Heart left ventricle (tissue), 16 donors: Measurements from ENCODE around the gene ETV7. TPM values are rescaled to one million over a fixed set of nuclear protein-coding genes. Genes with fewer than 3 reads are reported as not detected.

Source experiments
- ATAC-seq, 4 donors: fragments of 200-7000 bp; cut with Tn5 transposase; one replicate each; pipeline ENCODE4 v1.9.1; 2020 to 2022; ENCODE audit warnings: moderate library complexity in 4 of 4, mild to moderate bottlenecking in 3 of 4, moderate number of reproducible peaks in 1 of 4
- DNase-seq, 5 donors: peaks; one replicate each; pipeline ENCODE4 v3.0.0-alpha.2; 2020
- H3K27ac ChIP-seq, 12 donors: fragments of 200-600 bp; sonication (generic) in 4 of 12; one replicate each; pipeline versions ENCODE4 v1.5.0 to v1.8.0; 2016 to 2022; ENCODE audit warnings: mild to moderate bottlenecking in 2 of 12
- H3K27me3 ChIP-seq, 9 donors: fragments of 200-600 bp; sonication (generic) in 2 of 9; one replicate each; pipeline versions ENCODE4 v1.5.1 to v1.8.0; 2016 to 2022; ENCODE audit warnings: mild to moderate bottlenecking in 3 of 9
- H3K36me3 ChIP-seq, 9 donors: fragments of 200-600 bp; sonication (generic) in 2 of 9; one replicate each; pipeline versions ENCODE4 v1.5.0 to v1.8.0; 2018 to 2022; ENCODE audit warnings: mild to moderate bottlenecking in 2 of 9
- H3K4me1 ChIP-seq, 12 donors: fragments of 200-600 bp; sonication (generic) in 4 of 12; one replicate each; pipeline versions ENCODE4 v1.5.0 to v1.8.0; 2016 to 2022; ENCODE audit warnings: mild to moderate bottlenecking in 3 of 12
- H3K4me3 ChIP-seq, 12 donors: fragments of 200-600 bp; sonication (generic) in 4 of 12; one replicate each; pipeline versions ENCODE4 v1.5.0 to v1.8.0; 2017 to 2022; ENCODE audit warnings: mild to moderate bottlenecking in 9 of 12, moderate library complexity in 4 of 12
- H3K9me3 ChIP-seq, 12 donors: fragments of 200-600 bp; sonication (generic) in 4 of 12; one replicate each; pipeline versions ENCODE4 v1.5.0 to v1.8.0; 2016 to 2022; ENCODE audit warnings: mild to moderate bottlenecking in 1 of 12
- CTCF ChIP-seq, 12 donors: fragments of 200-600 bp; sonication (generic) in 4 of 12; IDR thresholded peaks; one replicate each; pipeline versions ENCODE4 v1.5.0 to v1.8.0; 2018 to 2022; ENCODE audit warnings: antibody characterized with exemption in 12 of 12, mild to moderate bottlenecking in 5 of 12
- POLR2A ChIP-seq, 2 donors: fragments of 450-650 bp; IDR thresholded peaks; one replicate each; pipeline ENCODE4 v1.6.1; 2017; ENCODE audit warnings: antibody characterized with exemption in 2 of 2, mild to moderate bottlenecking in 2 of 2, moderate library complexity in 2 of 2
- WGBS, 4 donors: extraction: QIAGEN DNeasy Blood & Tissue Kit in 2 of 4; methylation state at CpG; one replicate each; pipeline versions ENCODE4 v1.1.5 to v1.1.7; 2013 to 2018; 5-methylcytosine and 5-hydroxymethylcytosine counted together
- intact Hi-C, 10 donors: fragments of 100-400 bp; cut with DNase I; formaldehyde crosslinking; loops; one replicate each; pipeline versions ENCODE4 v1.11.1 to v1.14.2; 2022
- polyA plus RNA-seq, 2 donors: library from polyadenylated mRNA; stranded (reverse); fragments of 200-250 nt; gene quantifications; one replicate each; pipeline ENCODE4 v1.2.3, GENCODE V29; 2013
- total RNA-seq, 9 donors: library from RNA; depleted of rRNA in 2 of 9; stranded (reverse); fragments of >200 nt in 2 of 9; fragmentation: NEBNext Ultra II Directional in 3 of 9; extraction: Animal tissue kit (Norgen Biotek cat#: 25700) in 3 of 9; gene quantifications; one replicate each; pipeline versions ENCODE4 v1.1.0 to v1.2.4, GENCODE V29; 2016 to 2023
- donor health status: ischemic (EF 13 %, LVEDD 7.1; RV severe dilation, severe dysfunction).
- donor health status: healthy with polysubstance abuse.
- donor health status: DM: no; HTN: yes; CAD: no.
- donor health status: DM: no; HTN: no; CAD: no.
- donor health status: ischemic (EF 25% LVEDD 6.9; RV normal size, moderate dysfunction).
- donor health status: ischemic (EF 25% LVEDD 5.7; RV mildly dilated, moderate dysfunction).
- donor health status: healthy.
- donor health status: DM: yes; HTN: yes; CAD: no.
- donor health status: ischemic (EF 35%, LVEDD 5.7; RV mildly dilated, moderate dysfunction).
- donor health status: nonischemic (EF 11% LVEDD 7.7; RV severe dilation, severe dysfunction).
- donor health status: DM: yes; HTN: yes; CAD: no.
- donor health status: PGD.
- donor health status: ischemic (EF 29% LVEDD 5.4; RV normal size, mild dysfunction).
- donor health status: nonischemic (EF 23%, LVEDD 6.1; RV moderate dilation, normal function).

Gene ETV7
- total and polyA plus RNA-seq, 11 donors = 0.06 to 5.1 (median 0.31) TPM; not detected in 5

GRCh38 chr6:36323062-36323461, 64.4 kb downstream of the ETV7 start:
- Histone ChIP-seq H3K4me3 (no peak overlapping the region), H3K27ac (no peak overlapping the region), H3K36me3 (no peaks in the 10 kb centered on the region), H3K27me3 (peaks cover 0 to 4% (median 0%) of the 10 kb centered on the region in 9 donors), H3K9me3 (no peaks in the 10 kb centered on the region), H3K4me1 (no peaks in the 10 kb centered on the region)
- intact Hi-C loops = no loop called here
- ATAC-seq = no peak
- TF ChIP-seq POLR2A (IDR thresholded peaks at IDR 0.05) (no peak), CTCF (IDR thresholded peaks at IDR 0.05) (no peak)
- no peak for DNase-seq
- 71 to 80% (median 76%) methylated on average over 8 of the region's 8 CpGs for WGBS, 4 donors

DNA sequence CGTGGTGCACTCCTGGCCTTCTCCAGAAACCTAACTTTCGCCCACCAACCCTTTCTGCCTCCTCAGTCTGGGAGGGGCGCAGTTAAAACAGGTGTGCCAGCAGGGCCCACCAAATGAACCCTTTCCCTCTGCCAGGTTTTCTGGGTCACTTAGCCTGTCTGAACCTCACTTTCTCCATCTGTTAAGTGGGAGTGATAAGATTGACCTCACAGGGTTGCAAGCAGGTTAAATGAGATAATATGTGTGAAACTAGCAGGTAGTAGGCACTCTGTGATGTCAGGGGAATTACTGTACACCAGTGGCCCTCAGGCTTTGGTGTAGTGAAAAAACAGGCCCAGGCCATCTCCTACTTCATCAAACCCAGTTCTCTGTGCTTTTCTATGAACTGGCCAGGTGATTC, 64.9 kb downstream of the ETV7 start:
- WGBS, 4 donors = 80 to 100% (median 88%) methylated on average over 3 of the region's 3 CpGs
- no peak overlapping the region for H3K4me3 ChIP-seq
- no peaks in the 10 kb centered on the region for H3K9me3 ChIP-seq
- H3K36me3 ChIP-seq = no peaks in the 10 kb centered on the region
- H3K27me3 ChIP-seq = peaks cover 0 to 4% (median 0%) of the 10 kb centered on the region in 9 donors
- DNase-seq (no peak), ATAC-seq (no peak)
- H3K4me1 ChIP-seq = no peaks in the 10 kb centered on the region
- intact Hi-C loops = no loop called here
- no peak overlapping the region for H3K27ac ChIP-seq
- TF ChIP-seq CTCF (IDR thresholded peaks at IDR 0.05) (no peak), POLR2A (IDR thresholded peaks at IDR 0.05) (no peak)

- 85 to 90% (median 89%) methylated on average over 8 to 11 of the region's 11 CpGs for WGBS, 4 donors
- DNase-seq = no peak
Measured at GRCh38 chr6:36320475-36320874, 67.0 kb downstream of the ETV7 start.

DNA sequence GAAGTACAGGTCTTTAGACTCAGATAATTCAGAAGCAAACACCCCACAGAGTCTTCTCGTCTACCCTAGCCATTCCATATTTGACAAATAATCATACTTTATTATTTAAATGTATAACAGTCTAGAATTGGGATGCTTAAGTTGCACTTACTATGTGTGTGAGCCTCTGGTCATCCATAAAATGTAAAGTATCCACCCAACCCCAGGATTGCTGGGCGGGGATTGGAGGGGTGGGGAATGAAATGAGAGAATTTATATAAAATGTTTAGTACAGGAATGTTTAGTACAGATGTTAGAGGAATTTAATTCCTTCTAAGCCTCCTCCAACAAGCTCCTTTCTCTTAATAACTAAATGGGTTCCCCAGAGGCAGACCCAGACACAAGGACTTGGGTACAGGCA, 67.6 kb downstream of the ETV7 start:
- WGBS, 4 donors = 84 to 93% (median 91%) methylated on average over 2 of the region's 2 CpGs
- ATAC-seq (no peak), DNase-seq (no peak)
- Histone ChIP-seq H3K4me3 (no peak overlapping the region), H3K36me3 (no peaks in the 10 kb centered on the region), H3K9me3 (no peaks in the 10 kb centered on the region), H3K27ac (no peak overlapping the region), H3K4me1 (no peaks in the 10 kb centered on the region), H3K27me3 (peaks cover 0 to 7% (median 0%) of the 10 kb centered on the region in 9 donors)
- TF ChIP-seq POLR2A (IDR thresholded peaks at IDR 0.05) (no peak), CTCF (IDR thresholded peaks at IDR 0.05) (no peak)
- intact Hi-C loops = no loop called here

More at GRCh38 chr6:36320475-36320874, 67.0 kb downstream of the ETV7 start:
- no peak for ATAC-seq
- H3K4me3 ChIP-seq = no peak overlapping the region
- H3K27me3 ChIP-seq = peaks cover 0 to 8% (median 0%) of the 10 kb centered on the region in 9 donors
- TF ChIP-seq POLR2A (IDR thresholded peaks at IDR 0.05) (no peak), CTCF (IDR thresholded peaks at IDR 0.05) (no peak)
- H3K27ac ChIP-seq = no peak overlapping the region
- H3K9me3 ChIP-seq = no peaks in the 10 kb centered on the region
- H3K36me3 ChIP-seq = no peaks in the 10 kb centered on the region
- intact Hi-C loops = no loop called here
- no peaks in the 10 kb centered on the region for H3K4me1 ChIP-seq
